Common myeloid progenitor, CD34-positive (primary cell): Measurements from ENCODE around the gene TERC.
A peak's percentile ranks its signal among the peaks of the same experiment; 100 is the strongest.

Experiments
- CTCF ChIA-PET: fragments of 350-600 bp; sonication (Branson Sonifier 250); formaldehyde crosslinking; loops from one replicate; lab custom pipeline; 2021; ENCODE audit warnings: antibody characterized with exemption; lab: Charles Lee
- POLR2A ChIA-PET: fragments of 350-600 bp; sonication (Branson Sonifier 250); formaldehyde crosslinking; loops from one replicate; lab custom pipeline; 2021; ENCODE audit warnings: antibody characterized with exemption; lab: Charles Lee
- DNase-seq, 3 donors: peaks; one replicate each; pipeline versions ENCODE4 v3.0.0 to v3.0.0-alpha.2; 2013
- H3K27ac ChIP-seq, 2 experiments: 1 replicate in 1 of 2; 2 replicates in 1 of 2; pipeline ENCODE4 v1.7.0; 2013; ENCODE audit warnings: inconsistent platforms in 2 of 2, low read length in 2 of 2, mild to moderate bottlenecking in 2 of 2, low read depth in 1 of 2, moderate library complexity in 1 of 2; ENCODE audit not compliant: severe bottlenecking in 2 of 2, insufficient read depth in 1 of 2, poor library complexity in 1 of 2
- H3K27me3 ChIP-seq, 5 experiments: replicated peaks in 2 of 5; 1 replicate in 3 of 5; 2 replicates in 2 of 5; pipeline versions ENCODE4 v1.6.1 to v1.7.0; 2013; ENCODE audit warnings: low read length in 4 of 5, mild to moderate bottlenecking in 2 of 5, moderate library complexity in 2 of 5, inconsistent platforms in 1 of 5; ENCODE audit not compliant: insufficient read depth in 5 of 5, control insufficient read depth in 4 of 5
- H3K36me3 ChIP-seq, 4 experiments: 1 replicate in 2 of 4; 2 replicates in 2 of 4; pipeline versions ENCODE4 v1.6.1 to v1.7.0; 2013; ENCODE audit warnings: low read length in 3 of 4, control low read depth in 1 of 4, mild to moderate bottlenecking in 1 of 4; ENCODE audit not compliant: control insufficient read depth in 4 of 4, insufficient read depth in 4 of 4
- H3K4me1 ChIP-seq, 4 experiments: 1 replicate in 3 of 4; 2 replicates in 1 of 4; pipeline versions ENCODE4 v1.6.1 to v1.7.1; 2013; ENCODE audit warnings: low read length in 3 of 4, mild to moderate bottlenecking in 3 of 4, control low read depth in 1 of 4, inconsistent platforms in 1 of 4, moderate library complexity in 1 of 4; ENCODE audit not compliant: control insufficient read depth in 4 of 4, insufficient read depth in 4 of 4; ENCODE audit errors: control extremely low read depth in 1 of 4
- H3K4me3 ChIP-seq, 7 experiments: 1 replicate in 4 of 7; 2 replicates in 3 of 7; pipeline versions ENCODE4 v1.5.1 to v1.7.0; 2013; ENCODE audit warnings: mild to moderate bottlenecking in 7 of 7, low read length in 6 of 7, moderate library complexity in 6 of 7, inconsistent platforms in 2 of 7, low read depth in 2 of 7, control low read depth in 1 of 7; ENCODE audit not compliant: insufficient read depth in 4 of 7, control insufficient read depth in 1 of 7; ENCODE audit errors: extremely low read depth in 1 of 7
- H3K9me3 ChIP-seq, 5 experiments: 1 replicate in 4 of 5; 2 replicates in 1 of 5; pipeline versions ENCODE4 v1.6.1 to v1.7.1; 2013; ENCODE audit warnings: low read length in 4 of 5, mild to moderate bottlenecking in 2 of 5, inconsistent platforms in 1 of 5, low read depth in 1 of 5, moderate library complexity in 1 of 5; ENCODE audit not compliant: control insufficient read depth in 4 of 5, insufficient read depth in 2 of 5; ENCODE audit errors: control extremely low read depth in 1 of 5
- WGBS: methylation state at CpG from one replicate; pipeline ENCODE4 v1.1.5; 2013; ENCODE audit not compliant: insufficient coverage; 5-methylcytosine and 5-hydroxymethylcytosine counted together

The TERC gene

GRCh38 chr3:169781209-169781855 is 16.5 kb upstream of the TERC start:
- 100% methylated on average over 4 of the region's 4 CpGs for WGBS
- Histone ChIP-seq H3K4me1 (peaks cover 0 to 4% (median 3%) of the 10 kb centered on the region in 4 experiments), H3K9me3 (no peaks in the 10 kb centered on the region), H3K4me3 (no peak overlapping the region), H3K36me3 (peaks cover 17 to 68% (median 54%) of the 10 kb centered on the region in 4 experiments), H3K27me3 (no peaks in the 10 kb centered on the region), H3K27ac (no peak overlapping the region)
- POLR2A ChIA-PET: no interaction called here
- CTCF ChIA-PET: interaction anchor here (1.5 to 2.0 kb wide), 2 partner anchors 13 to 18 kb away, joined by 5 read pairs; no protein-coding TSS in a partner anchor
- peak in 1 of 3 donors; percentile 30 for DNase-seq

DNA sequence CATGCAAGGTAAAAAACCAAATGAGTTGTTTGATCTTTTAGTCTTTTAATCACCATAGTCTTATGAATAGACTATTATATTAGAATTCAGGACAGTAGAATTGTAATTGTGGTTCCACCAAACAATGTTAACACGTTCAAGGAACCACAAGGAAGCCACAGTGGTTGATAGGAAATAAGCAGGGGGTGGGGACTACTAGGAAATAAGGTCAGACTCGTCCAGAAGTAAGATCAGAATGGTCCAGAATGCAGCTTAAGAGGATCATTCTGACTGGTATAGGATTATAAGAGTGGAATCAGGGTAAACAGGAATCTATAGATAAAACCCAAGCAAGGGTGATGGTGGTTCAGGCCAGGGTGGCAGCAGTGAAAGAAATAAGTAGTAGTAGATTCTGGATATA is 15.9 kb upstream of the TERC start:
- peaks cover 0 to 9% (median 3%) of the 10 kb centered on the region in 4 experiments for H3K4me1 ChIP-seq
- H3K9me3 ChIP-seq: no peaks in the 10 kb centered on the region
- 0% methylated on average over 2 of the region's 2 CpGs for WGBS
- H3K4me3 ChIP-seq: no peak overlapping the region
- ChIA-PET CTCF (interaction anchor here (1.5 to 2.0 kb wide), 2 partner anchors 13 to 17 kb away, joined by 5 read pairs; no protein-coding TSS in a partner anchor), POLR2A (no interaction called here)
- H3K36me3 ChIP-seq: peaks cover 19 to 64% (median 53%) of the 10 kb centered on the region in 4 experiments
- no peak for DNase-seq
- no peak overlapping the region for H3K27ac ChIP-seq
- no peaks in the 10 kb centered on the region for H3K27me3 ChIP-seq

DNA sequence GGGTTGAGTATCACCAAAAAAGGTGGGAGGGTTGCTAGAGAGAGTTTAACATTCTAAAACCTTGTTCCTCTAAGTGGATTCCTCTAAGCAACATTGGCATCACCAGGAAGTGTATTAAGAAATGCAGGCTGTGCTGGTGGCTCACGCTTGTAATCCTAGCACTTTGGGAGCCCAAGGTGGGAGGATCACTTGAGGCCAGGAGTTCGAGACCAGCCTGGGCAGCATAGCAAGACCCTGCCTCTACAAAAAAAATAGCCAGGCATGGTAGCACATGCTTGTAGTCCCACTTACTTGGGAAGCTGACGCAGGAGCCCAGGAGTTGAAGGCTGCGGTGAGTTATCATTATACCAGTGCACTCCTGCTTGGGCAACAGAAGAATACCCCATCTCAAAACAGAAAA is 13.0 kb upstream of the TERC start:
- CTCF ChIA-PET: interaction anchor here (0.8 to 1.9 kb wide), 3 partner anchors 12 to 307 kb away, joined by 3 to 7 read pairs (median 4); no protein-coding TSS in a partner anchor
- peaks cover 7 to 25% (median 17%) of the 10 kb centered on the region in 4 experiments for H3K4me1 ChIP-seq
- WGBS: 94% methylated on average over 3 of the region's 4 CpGs
- no peak for DNase-seq
- H3K4me3 ChIP-seq: no peak overlapping the region
- H3K27ac ChIP-seq: no peak overlapping the region
- POLR2A ChIA-PET: no interaction called here
- no peaks in the 10 kb centered on the region for H3K9me3 ChIP-seq
- H3K36me3 ChIP-seq: peaks cover 18 to 58% (median 50%) of the 10 kb centered on the region in 4 experiments
- no peaks in the 10 kb centered on the region for H3K27me3 ChIP-seq

DNA sequence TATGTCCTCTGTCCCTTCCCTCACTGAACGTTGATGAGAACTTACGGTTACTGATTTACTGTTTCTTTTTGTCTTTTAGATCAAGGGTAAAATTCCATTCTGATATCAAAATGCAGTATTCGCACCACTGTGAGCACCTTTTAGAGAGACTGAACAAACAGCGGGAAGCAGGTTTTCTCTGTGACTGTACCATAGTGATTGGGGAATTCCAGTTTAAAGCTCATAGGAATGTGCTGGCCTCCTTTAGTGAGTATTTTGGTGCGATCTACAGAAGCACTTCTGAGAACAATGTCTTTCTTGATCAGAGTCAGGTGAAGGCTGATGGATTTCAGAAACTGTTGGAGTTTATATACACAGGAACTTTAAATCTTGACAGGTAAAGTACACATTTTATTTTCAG is 9.3 kb upstream of the TERC start:
- POLR2A ChIA-PET: no interaction called here
- Histone ChIP-seq H3K4me3 (peak overlapping the region in 6 of 7 experiments; percentile 86 to 98 (median 96)), H3K4me1 (peaks cover 9 to 37% (median 16%) of the 10 kb centered on the region in 4 experiments), H3K9me3 (no peaks in the 10 kb centered on the region), H3K27me3 (no peaks in the 10 kb centered on the region), H3K27ac (peak overlapping the region; percentile 95 to 99), H3K36me3 (peaks cover 10 to 38% (median 25%) of the 10 kb centered on the region in 4 experiments)
- WGBS: 100% methylated on average over 1 of the region's 5 CpGs
- DNase-seq: no peak
- CTCF ChIA-PET: interaction anchor here (1.0 to 3.5 kb wide), 2 partner anchors 12 to 38 kb away, joined by 4 to 25 read pairs; partner anchors contain the start of genes LRRC34 and LRRIQ4

DNA sequence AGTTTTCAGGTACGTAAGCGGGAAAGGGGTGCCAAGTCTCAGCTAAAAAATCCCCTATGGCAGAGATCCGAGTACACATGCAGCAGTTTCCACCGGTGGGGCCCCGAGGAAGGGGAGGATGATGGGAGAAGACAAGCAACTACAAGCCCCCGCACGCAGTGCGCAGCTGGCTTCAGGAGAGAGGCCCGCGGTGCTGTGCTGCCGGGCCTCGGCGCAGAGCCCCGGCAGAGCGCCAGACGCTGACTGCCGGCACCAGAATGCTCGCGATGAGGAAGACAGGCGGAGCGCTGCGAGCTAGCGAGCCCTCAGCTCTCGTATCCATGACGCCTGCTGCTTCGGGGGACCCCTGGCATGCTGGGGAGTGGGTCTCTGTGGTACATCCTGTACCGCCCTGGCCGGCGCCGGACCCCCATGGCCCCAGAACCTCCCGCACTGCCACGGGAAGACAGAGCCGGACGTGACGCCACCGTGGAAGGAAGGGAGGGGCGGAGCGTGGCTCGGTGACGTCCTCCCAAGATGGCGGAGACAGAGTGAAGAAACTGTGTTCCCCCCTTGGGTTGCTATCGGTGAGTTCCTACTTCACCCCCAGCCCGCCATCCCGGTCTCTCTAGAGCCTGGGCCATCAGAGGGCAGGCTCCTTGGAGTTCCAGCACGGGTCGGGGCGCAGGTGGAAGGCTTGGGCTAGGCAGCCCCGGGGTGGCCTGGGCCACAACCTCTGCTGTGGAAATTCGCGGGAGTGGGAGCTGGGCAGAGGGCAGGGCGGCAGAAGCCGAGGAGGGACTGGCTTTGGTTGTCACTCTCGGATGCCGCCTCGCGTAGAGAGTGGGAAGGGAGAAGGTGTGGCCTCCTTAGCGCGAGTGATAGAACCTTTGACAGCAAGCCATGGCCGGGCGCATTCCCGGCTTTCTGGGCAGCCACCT is 8.3 kb upstream of the TERC start, which contains the start of gene MYNN:
Gene MYNN (plus strand): TSS at position 500 of the 920 bp plus-strand sequence. CDS start 900 bp downstream, outside the sequence.
- Histone ChIP-seq H3K27ac (peak within 1 kb of the TSS; percentile 95 to 99), H3K36me3 (peaks cover 10 to 30% (median 18%) of the 10 kb centered on the region in 4 experiments), H3K4me3 (peak within 1 kb of the TSS; percentile 83 to 98 (median 95)), H3K27me3 (no peaks in the 10 kb centered on the region), H3K9me3 (no peaks in the 10 kb centered on the region), H3K4me1 (peaks cover 9 to 37% (median 16%) of the 10 kb centered on the region in 4 experiments)
- ChIA-PET POLR2A (interaction anchor here (1.1 to 1.8 kb wide), 4 partner anchors 9 to 194 kb away, joined by 4 to 12 read pairs (median 5); partner anchors contain the start of genes LRRC34, LRRIQ4 and SEC62), CTCF (interaction anchor here (1.4 to 3.5 kb wide), 4 partner anchors 10 to 633 kb away, joined by 3 to 25 read pairs (median 4); no protein-coding TSS in a partner anchor)
- 0% methylated on average over 43 of the region's 61 CpGs for WGBS
- peak; percentile 95 to 96 (median 96) for DNase-seq

- peak in 1 of 3 donors; percentile 80 for DNase-seq
- Histone ChIP-seq H3K27me3 (no peaks in the 10 kb centered on the region), H3K4me3 (peak overlapping the region; percentile 83 to 98 (median 95)), H3K4me1 (peaks cover 9 to 37% (median 16%) of the 10 kb centered on the region in 4 experiments), H3K36me3 (peaks cover 6 to 22% (median 12%) of the 10 kb centered on the region in 4 experiments), H3K9me3 (no peaks in the 10 kb centered on the region), H3K27ac (peak overlapping the region; percentile 95 to 99)
- ChIA-PET POLR2A (interaction anchor here (0.6 to 1.8 kb wide), 6 partner anchors 9 to 195 kb away, joined by 3 to 12 read pairs (median 4); partner anchors contain the start of genes LRRC34, LRRIQ4 and SEC62), CTCF (interaction anchor here (1.4 to 3.5 kb wide), 4 partner anchors 10 to 632 kb away, joined by 3 to 25 read pairs (median 4); no protein-coding TSS in a partner anchor)
- WGBS: 2% methylated on average over 10 of the region's 15 CpGs
These were observed 7.5 kb upstream of the TERC start for GRCh38 chr3:169772305-169772896.
